Ishikawa (cell line): ENCODE results near the gene SETBP1.

Experiments used
- CEBPB ChIP-seq: IDR thresholded peaks from 2 replicates; pipeline ENCODE4 v1.6.1; 2012
- CREB1 ChIP-seq: IDR thresholded peaks from 2 replicates; pipeline ENCODE4 v1.6.1; 2012; ENCODE audit warnings: low read depth
- EGR1 ChIP-seq: IDR thresholded peaks from 2 replicates; pipeline ENCODE4 v1.6.1; 2012
- EP300 ChIP-seq: IDR thresholded peaks from 2 replicates; pipeline ENCODE4 v1.6.1; 2012; ENCODE audit warnings: borderline replicate concordance
- FOXM1 ChIP-seq: IDR thresholded peaks from 2 replicates; pipeline ENCODE4 v1.6.1; 2012; ENCODE audit warnings: low read depth, borderline replicate concordance
- NFIC ChIP-seq: IDR thresholded peaks from 2 replicates; pipeline ENCODE4 v1.6.1; 2012
- RAD21 ChIP-seq: IDR thresholded peaks from 2 replicates; pipeline ENCODE4 v1.6.1; 2012; ENCODE audit warnings: low read depth
- TAF1 ChIP-seq: IDR thresholded peaks from 2 replicates; pipeline ENCODE4 v1.6.1; 2012; ENCODE audit warnings: low read depth, mild to moderate bottlenecking
- TCF12 ChIP-seq: IDR thresholded peaks from 2 replicates; pipeline ENCODE4 v1.6.1; 2012; ENCODE audit warnings: low read depth
- TEAD4 ChIP-seq: IDR thresholded peaks from 2 replicates; pipeline ENCODE4 v1.6.1; 2012
- YY1 ChIP-seq: IDR thresholded peaks from 2 replicates; pipeline ENCODE4 v1.6.1; 2012; ENCODE audit warnings: low read depth
- ZBTB7A ChIP-seq: IDR thresholded peaks from 2 replicates; pipeline ENCODE4 v1.6.1; 2012; ENCODE audit warnings: low read depth
- TF ChIP-seq, protein P1 (sequence below): IDR thresholded peaks from 2 replicates; pipeline ENCODE4 v1.6.1; 2012; ENCODE audit warnings: low read depth, mild to moderate bottlenecking
- TF ChIP-seq, protein P2 (sequence below): IDR thresholded peaks from 2 replicates; pipeline ENCODE4 v1.6.1; 2012
- TF ChIP-seq, protein P3 (sequence below): IDR thresholded peaks from 2 replicates; pipeline ENCODE4 v1.6.1; 2012

The SETBP1 gene

DNA sequence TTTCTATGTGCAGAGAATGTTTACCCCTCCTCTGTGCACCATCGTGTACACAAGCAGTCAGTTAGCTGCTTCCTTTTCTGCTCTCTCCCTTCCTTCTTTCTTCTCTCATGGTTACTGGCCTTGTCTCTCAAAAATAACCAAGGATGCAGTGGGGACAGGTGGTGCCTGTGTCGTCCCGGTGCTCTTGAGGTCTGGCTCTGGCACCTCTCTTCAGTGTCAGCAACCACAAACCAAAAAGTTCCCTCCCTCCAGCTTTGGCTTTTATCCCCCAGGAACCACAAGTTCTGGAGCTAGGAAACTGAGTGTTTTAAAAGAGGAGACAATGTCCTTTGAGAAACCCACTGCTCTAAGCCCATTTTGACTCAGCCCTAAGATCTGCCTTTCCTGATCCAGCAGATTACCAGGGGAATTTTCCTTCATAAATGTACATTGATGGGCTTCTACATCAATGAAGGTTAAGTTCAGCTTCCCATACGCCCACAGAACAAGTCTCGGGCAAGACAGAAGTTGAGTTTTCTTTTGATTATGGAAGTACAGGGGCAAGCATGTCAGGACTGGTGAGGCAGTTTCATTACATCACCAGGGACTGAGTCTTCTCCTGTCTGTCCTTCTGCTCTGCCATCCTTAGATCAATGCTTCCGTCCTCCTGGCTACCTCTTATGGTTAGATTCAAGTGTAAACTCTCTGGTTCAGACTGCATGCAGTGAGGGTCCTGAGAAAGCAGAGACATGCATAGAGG lies 232.2 kb downstream of the SETBP1 start:
- no peak for TF ChIP-seq NFIC
- TF ChIP-seq, protein P1, sequence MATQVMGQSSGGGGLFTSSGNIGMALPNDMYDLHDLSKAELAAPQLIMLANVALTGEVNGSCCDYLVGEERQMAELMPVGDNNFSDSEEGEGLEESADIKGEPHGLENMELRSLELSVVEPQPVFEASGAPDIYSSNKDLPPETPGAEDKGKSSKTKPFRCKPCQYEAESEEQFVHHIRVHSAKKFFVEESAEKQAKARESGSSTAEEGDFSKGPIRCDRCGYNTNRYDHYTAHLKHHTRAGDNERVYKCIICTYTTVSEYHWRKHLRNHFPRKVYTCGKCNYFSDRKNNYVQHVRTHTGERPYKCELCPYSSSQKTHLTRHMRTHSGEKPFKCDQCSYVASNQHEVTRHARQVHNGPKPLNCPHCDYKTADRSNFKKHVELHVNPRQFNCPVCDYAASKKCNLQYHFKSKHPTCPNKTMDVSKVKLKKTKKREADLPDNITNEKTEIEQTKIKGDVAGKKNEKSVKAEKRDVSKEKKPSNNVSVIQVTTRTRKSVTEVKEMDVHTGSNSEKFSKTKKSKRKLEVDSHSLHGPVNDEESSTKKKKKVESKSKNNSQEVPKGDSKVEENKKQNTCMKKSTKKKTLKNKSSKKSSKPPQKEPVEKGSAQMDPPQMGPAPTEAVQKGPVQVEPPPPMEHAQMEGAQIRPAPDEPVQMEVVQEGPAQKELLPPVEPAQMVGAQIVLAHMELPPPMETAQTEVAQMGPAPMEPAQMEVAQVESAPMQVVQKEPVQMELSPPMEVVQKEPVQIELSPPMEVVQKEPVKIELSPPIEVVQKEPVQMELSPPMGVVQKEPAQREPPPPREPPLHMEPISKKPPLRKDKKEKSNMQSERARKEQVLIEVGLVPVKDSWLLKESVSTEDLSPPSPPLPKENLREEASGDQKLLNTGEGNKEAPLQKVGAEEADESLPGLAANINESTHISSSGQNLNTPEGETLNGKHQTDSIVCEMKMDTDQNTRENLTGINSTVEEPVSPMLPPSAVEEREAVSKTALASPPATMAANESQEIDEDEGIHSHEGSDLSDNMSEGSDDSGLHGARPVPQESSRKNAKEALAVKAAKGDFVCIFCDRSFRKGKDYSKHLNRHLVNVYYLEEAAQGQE, result no peak
- no peak for TF ChIP-seq EP300
- TF ChIP-seq, protein P2, sequence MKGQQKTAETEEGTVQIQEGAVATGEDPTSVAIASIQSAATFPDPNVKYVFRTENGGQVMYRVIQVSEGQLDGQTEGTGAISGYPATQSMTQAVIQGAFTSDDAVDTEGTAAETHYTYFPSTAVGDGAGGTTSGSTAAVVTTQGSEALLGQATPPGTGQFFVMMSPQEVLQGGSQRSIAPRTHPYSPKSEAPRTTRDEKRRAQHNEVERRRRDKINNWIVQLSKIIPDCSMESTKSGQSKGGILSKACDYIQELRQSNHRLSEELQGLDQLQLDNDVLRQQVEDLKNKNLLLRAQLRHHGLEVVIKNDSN, result no peak
- TF ChIP-seq YY1, result no peak

DNA sequence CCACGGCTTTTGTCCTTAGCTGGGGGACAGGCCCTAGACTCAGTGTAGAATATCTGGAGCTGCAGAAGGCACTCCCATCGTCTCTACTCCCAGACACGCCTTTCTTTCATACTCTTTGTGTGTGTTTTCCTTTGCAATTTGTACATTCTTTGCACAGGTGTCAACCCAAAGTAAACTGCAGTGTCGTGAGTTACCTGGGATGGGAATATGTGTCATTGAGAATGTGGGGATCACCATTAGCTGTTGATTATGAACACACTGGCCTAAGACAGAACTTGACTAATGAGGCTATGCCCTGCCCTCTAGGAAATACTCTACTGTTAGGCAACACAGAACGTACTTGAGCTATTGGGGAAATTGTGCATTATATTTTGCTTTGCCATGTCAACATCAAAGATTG lies 233.3 kb downstream of the SETBP1 start:
- TF ChIP-seq NFIC, result no peak
- no peak for TF ChIP-seq CEBPB
- TF ChIP-seq, protein P2, result no peak
- TF ChIP-seq ZBTB7A, result no peak
- TF ChIP-seq, protein P3, sequence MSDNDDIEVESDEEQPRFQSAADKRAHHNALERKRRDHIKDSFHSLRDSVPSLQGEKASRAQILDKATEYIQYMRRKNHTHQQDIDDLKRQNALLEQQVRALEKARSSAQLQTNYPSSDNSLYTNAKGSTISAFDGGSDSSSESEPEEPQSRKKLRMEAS, result no peak
- no peak for TF ChIP-seq YY1
- no peak for TF ChIP-seq TAF1
- TF ChIP-seq FOXM1, result no peak
- TF ChIP-seq RAD21, result no peak
- TF ChIP-seq TCF12, result no peak
- TF ChIP-seq TEAD4, result no peak
- TF ChIP-seq CREB1, result no peak
- TF ChIP-seq EGR1, result no peak
- TF ChIP-seq, protein P1, result no peak
- TF ChIP-seq EP300, result no peak

DNA sequence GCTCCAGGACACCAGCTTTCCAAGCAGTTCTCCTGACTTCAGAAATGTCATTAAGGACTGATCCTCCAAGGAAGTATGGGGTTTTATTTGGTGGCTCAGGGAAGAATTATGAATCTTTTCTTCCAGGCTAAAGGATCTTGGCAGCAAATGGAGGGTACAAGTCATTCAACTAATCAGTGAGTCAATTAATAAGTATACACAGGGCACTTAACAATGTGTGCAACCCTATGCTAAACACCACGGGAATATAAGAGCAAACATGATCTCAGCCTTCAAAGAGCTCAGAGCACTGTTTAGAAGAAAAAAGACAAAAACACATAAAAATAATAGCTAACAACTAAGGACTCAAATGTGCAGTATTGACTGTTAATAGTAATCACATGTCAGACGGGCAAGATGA lies 234.5 kb downstream of the SETBP1 start:
- TF ChIP-seq TCF12 (no peak), TEAD4 (no peak), CEBPB (no peak), FOXM1 (no peak)
- TF ChIP-seq, protein P3, result no peak
- TF ChIP-seq, protein P1, result no peak

DNA sequence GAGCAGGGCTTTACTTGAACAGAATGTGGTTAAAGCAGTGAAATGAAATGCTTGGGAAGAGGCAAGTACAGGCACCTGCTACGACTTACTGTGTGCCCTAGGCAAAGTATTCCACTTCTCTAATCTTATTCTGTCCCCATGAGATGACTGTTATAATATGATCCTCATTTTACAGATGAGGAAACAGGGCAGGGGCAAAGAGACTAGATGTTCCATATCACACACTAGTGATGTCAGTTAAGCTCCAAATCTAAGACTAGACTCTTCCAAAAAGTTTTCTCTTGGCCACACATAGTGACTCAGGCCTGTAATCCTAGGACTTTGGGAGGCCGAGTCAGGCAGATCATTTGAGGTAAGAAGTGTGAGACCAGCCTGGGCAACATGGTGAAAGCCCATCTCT lies 235.0 kb downstream of the SETBP1 start:
- TF ChIP-seq RAD21, result no peak
- TF ChIP-seq FOXM1, result no peak
- TF ChIP-seq ZBTB7A, result no peak
- no peak for TF ChIP-seq TCF12
- no peak for TF ChIP-seq EGR1
- TF ChIP-seq, protein P2, result no peak
- no peak for TF ChIP-seq NFIC
- no peak for TF ChIP-seq TEAD4
